ENCODE data around the gene MATN4.

Gene MATN4

GRCh38 chr20:45340951-45341350 lies 32.9 kb upstream of the MATN4 start:
- no peak for DNase-seq

- DNase-seq: peak; percentile 77
Measured at GRCh38 chr20:45340236-45340847, 32.2 kb upstream of the MATN4 start.

GRCh38 chr20:45339799-45340198 lies 31.7 kb upstream of the MATN4 start:
- peak; percentile 59 for DNase-seq

GRCh38 chr20:45339084-45339483 lies 31.0 kb upstream of the MATN4 start:
- DNase-seq: no peak

- DNase-seq: no peak
Measured at GRCh38 chr20:45338121-45339030, 30.3 kb upstream of the MATN4 start.

- no peak for DNase-seq
Measured at GRCh38 chr20:45337367-45338120, 29.4 kb upstream of the MATN4 start.

GRCh38 chr20:45336530-45337366 lies 28.6 kb upstream of the MATN4 start:
- no peak for DNase-seq

GRCh38 chr20:45330476-45330875 lies 22.4 kb upstream of the MATN4 start:
- DNase-seq: no peak

- no peak for DNase-seq
Measured at GRCh38 chr20:45329497-45330319, 21.6 kb upstream of the MATN4 start.

GRCh38 chr20:45328451-45328850 lies 20.4 kb upstream of the MATN4 start:
- DNase-seq: no peak

- DNase-seq: no peak
Measured at GRCh38 chr20:45325371-45325770, 17.3 kb upstream of the MATN4 start.

- no peak for DNase-seq
Measured at GRCh38 chr20:45323731-45324130, 15.6 kb upstream of the MATN4 start.

GRCh38 chr20:45322952-45323383 lies 14.9 kb upstream of the MATN4 start:
- DNase-seq: peak; percentile 50

- DNase-seq: no peak
Measured at GRCh38 chr20:45320948-45321595, 13.0 kb upstream of the MATN4 start.

GRCh38 chr20:45318948-45319347 lies 10.8 kb upstream of the MATN4 start:
- DNase-seq: no peak

GRCh38 chr20:45318386-45318939 lies 10.4 kb upstream of the MATN4 start:
- no peak for DNase-seq

- no peak for DNase-seq
Measured at GRCh38 chr20:45317826-45318225, 9.7 kb upstream of the MATN4 start.

- DNase-seq: no peak
Measured at GRCh38 chr20:45316150-45317080, 8.3 kb upstream of the MATN4 start.

- no peak for DNase-seq
Measured at GRCh38 chr20:45315672-45316071, 7.6 kb upstream of the MATN4 start.

- no peak for DNase-seq
Measured at GRCh38 chr20:45313943-45314342, 5.8 kb upstream of the MATN4 start.

Measured in NCI-H2029 treated with DMSO at 0.1 percent for 48 hours (cell line).